ENCODE measurements around the gene SLC36A4.

GRCh38 chr11:93239966-93240365, 42.2 kb upstream of the SLC36A4 start:
- TF ChIP-seq CTCF (IDR thresholded peaks at IDR 0.05) = no peak
- TF ChIP-seq POLR2A (IDR thresholded peaks at IDR 0.05) = no peak

Data from thyroid gland (tissue), 4 donors.